Central memory CD8-positive, alpha-beta T cell (primary cell): ENCODE measurements around the gene CRPPA.

Experiments used
- ATAC-seq: fragments of 150-1000 bp; cut with Tn5 transposase; replicated peaks from 2 replicates; pipeline ENCODE4 v1.10.0; 2022; ENCODE audit warnings: mild to moderate bottlenecking, moderate FRiP score, moderate number of reproducible peaks; ENCODE audit not compliant: poor library complexity, severe bottlenecking; ENCODE audit errors: extremely low read depth
- DNase-seq, 2 donors: peaks; one replicate each; pipeline ENCODE4 v3.0.0; 2021; ENCODE audit warnings: low spot score in 2 of 2
- H3K27ac Mint-ChIP-seq: one replicate; pipeline ENCODE4 v1.8.0; 2022; ENCODE audit warnings: low read depth, mild to moderate bottlenecking, moderate library complexity, mixed read lengths
- H3K27me3 Mint-ChIP-seq: one replicate; pipeline ENCODE4 v1.8.0; 2022; ENCODE audit warnings: mixed read lengths
- H3K36me3 Mint-ChIP-seq: one replicate; pipeline ENCODE4 v1.8.0; 2022; ENCODE audit warnings: mild to moderate bottlenecking, moderate library complexity, mixed read lengths; ENCODE audit not compliant: insufficient read depth
- H3K4me1 Mint-ChIP-seq: one replicate; pipeline ENCODE4 v1.8.0; 2022; ENCODE audit warnings: mixed read lengths
- H3K4me3 Mint-ChIP-seq: one replicate; pipeline ENCODE4 v1.8.0; 2022; ENCODE audit warnings: mild to moderate bottlenecking, moderate library complexity, mixed read lengths
- H3K9me3 Mint-ChIP-seq: one replicate; pipeline ENCODE4 v1.8.0; 2022; ENCODE audit warnings: mixed read lengths

Gene CRPPA

GRCh38 chr7:16419859-16420258, 1.5 kb downstream of the CRPPA start:
- Mint-ChIP-seq H3K27me3 (no peaks in the 10 kb centered on the region), H3K4me1 (peaks cover 31% of the 10 kb centered on the region), H3K36me3 (peaks cover 9% of the 10 kb centered on the region), H3K9me3 (no peaks in the 10 kb centered on the region), H3K4me3 (peak overlapping the region; percentile 85), H3K27ac (peak overlapping the region; percentile 94)
- no peak for ATAC-seq
- DNase-seq = no peak

- H3K9me3 Mint-ChIP-seq = no peaks in the 10 kb centered on the region
- no peak overlapping the region for H3K27ac Mint-ChIP-seq
- no peaks in the 10 kb centered on the region for H3K27me3 Mint-ChIP-seq
- ATAC-seq = no peak
- peaks cover 31% of the 10 kb centered on the region for H3K4me1 Mint-ChIP-seq
- peak overlapping the region; percentile 85 for H3K4me3 Mint-ChIP-seq
- DNase-seq = no peak
- H3K36me3 Mint-ChIP-seq = peaks cover 9% of the 10 kb centered on the region
Observed at GRCh38 chr7:16419126-16419525, 2.2 kb downstream of the CRPPA start.

DNA sequence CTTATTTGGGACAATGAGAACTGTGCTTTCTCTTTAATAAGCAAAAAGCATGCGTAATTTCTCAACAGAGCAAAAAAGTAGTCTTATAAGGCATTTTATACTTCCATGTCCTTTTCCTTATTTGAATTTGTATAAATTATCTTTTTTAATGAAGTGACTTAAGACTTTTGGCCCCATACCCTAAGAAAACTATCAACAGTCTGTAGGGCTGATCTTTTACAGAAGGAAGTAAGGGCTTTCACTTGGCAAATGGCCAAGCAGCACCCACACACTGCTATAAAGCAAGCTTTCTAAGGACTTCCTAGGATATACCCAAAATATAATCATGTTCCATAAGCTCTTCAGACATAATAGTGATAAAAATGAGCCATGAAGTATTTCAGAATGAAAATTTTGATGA, 3.4 kb downstream of the CRPPA start:
- H3K4me1 Mint-ChIP-seq = peaks cover 31% of the 10 kb centered on the region
- H3K27ac Mint-ChIP-seq = no peak overlapping the region
- no peaks in the 10 kb centered on the region for H3K27me3 Mint-ChIP-seq
- ATAC-seq (no peak), DNase-seq (no peak)
- no peaks in the 10 kb centered on the region for H3K9me3 Mint-ChIP-seq
- H3K36me3 Mint-ChIP-seq = peaks cover 9% of the 10 kb centered on the region
- no peak overlapping the region for H3K4me3 Mint-ChIP-seq

DNA sequence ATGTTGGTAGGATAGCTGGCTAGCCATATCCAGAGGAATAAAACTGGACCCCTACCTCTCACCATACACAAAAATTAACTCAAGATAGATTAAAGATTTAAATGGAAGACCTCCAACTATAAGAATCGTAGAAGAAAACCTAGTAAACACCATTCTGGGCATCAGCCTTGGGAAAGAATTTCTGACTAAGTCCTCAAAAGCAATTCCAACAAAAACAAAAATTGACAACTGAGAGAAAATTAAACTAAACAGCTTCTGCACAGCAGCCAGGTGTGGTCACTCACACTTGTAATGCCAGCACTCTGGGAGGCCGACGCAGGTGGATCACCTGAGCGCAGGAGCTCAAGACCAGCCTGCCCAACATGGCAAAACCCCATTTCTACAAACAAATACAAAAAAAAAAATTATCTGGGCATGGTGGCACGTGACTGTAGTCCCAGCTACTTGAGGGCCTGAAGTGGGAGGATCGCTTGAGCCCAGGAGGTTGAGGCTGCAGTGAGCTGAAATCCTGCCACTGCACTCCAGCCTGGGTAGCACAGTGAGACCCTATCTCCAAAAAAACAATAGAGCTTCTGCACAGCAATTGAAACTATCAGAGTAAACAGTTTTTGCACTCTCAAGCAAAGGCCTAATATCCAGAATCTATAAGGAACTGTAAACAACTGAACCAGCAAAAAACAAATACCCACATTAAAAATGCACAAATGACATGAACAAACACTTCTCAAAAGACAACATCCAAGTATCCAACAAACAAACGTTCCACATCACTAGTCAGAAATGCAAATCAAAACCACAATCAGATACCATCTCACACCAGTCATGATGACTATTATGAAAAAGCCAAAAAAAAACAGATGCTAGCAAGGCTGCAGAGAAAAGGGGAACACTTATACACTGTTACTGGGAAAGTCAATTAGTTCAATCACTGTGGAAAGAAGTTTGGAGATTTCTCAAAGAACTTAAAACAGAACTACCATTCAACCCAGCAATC, 4.8 kb downstream of the CRPPA start:
- Mint-ChIP-seq H3K9me3 (no peaks in the 10 kb centered on the region), H3K4me1 (peaks cover 26% of the 10 kb centered on the region), H3K36me3 (peaks cover 8% of the 10 kb centered on the region), H3K27ac (no peak overlapping the region), H3K27me3 (no peaks in the 10 kb centered on the region), H3K4me3 (no peak overlapping the region)
- no peak for ATAC-seq
- no peak for DNase-seq

- H3K27me3 Mint-ChIP-seq = no peaks in the 10 kb centered on the region
Observed at GRCh38 chr7:16412274-16413254, 8.8 kb downstream of the CRPPA start.

GRCh38 chr7:16411391-16411790, 9.9 kb downstream of the CRPPA start:
- Mint-ChIP-seq H3K4me3 (no peak overlapping the region), H3K27ac (no peak overlapping the region), H3K9me3 (no peaks in the 10 kb centered on the region), H3K4me1 (no peaks in the 10 kb centered on the region), H3K36me3 (no peaks in the 10 kb centered on the region), H3K27me3 (no peaks in the 10 kb centered on the region)
- DNase-seq (no peak), ATAC-seq (no peak)

More at GRCh38 chr7:16412274-16413254, 8.8 kb downstream of the CRPPA start:
- ATAC-seq (no peak), DNase-seq (no peak)
- H3K4me1 Mint-ChIP-seq = peaks cover 10% of the 10 kb centered on the region
- H3K36me3 Mint-ChIP-seq = no peaks in the 10 kb centered on the region
- no peak overlapping the region for H3K4me3 Mint-ChIP-seq
- H3K27ac Mint-ChIP-seq = no peak overlapping the region
- H3K9me3 Mint-ChIP-seq = no peaks in the 10 kb centered on the region

DNA sequence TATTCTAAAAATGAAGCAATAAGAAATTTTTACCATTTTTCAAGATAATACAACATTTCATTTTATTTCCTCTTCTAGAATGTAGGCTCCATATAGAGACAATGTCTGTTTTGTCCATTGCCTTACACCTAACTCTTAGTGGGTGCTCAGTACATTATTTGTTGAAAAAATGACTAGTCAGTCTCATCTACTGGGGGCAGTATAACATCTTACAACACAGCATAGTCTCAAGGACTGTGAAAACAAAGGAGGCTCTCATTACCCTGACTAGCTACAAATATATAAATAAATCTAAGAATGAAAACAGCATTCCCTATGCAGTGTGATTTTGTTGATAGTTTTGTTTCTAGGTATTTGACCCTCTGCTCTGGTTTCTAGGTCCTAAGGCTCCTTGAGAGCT, 11.6 kb downstream of the CRPPA start:
- DNase-seq (no peak), ATAC-seq (peak; percentile 52)
- H3K4me3 Mint-ChIP-seq = no peak overlapping the region
- no peaks in the 10 kb centered on the region for H3K36me3 Mint-ChIP-seq
- no peaks in the 10 kb centered on the region for H3K9me3 Mint-ChIP-seq
- no peaks in the 10 kb centered on the region for H3K4me1 Mint-ChIP-seq
- no peaks in the 10 kb centered on the region for H3K27me3 Mint-ChIP-seq
- no peak overlapping the region for H3K27ac Mint-ChIP-seq

DNA sequence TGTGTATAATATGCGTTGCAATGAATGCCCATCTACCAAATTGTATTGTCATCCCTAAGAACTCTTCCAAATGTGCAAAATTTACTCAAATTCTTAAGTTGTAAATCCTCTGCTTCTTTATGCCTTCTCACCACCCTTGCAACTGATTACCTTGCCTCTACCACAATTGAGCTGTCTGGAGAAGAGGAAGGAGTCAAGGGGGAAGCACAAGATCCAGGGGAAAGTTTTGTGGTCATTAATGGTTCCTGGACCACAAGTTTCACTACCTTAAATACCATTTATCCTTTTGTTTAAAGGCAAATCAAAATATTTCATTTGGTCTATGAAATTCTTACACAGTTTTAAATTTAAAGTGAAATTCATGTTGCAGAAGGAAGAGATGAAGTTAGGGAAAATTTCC, 16.7 kb downstream of the CRPPA start:
- DNase-seq (no peak), ATAC-seq (no peak)
- Mint-ChIP-seq H3K4me3 (no peak overlapping the region), H3K27ac (no peak overlapping the region), H3K4me1 (no peaks in the 10 kb centered on the region), H3K36me3 (peaks cover 6% of the 10 kb centered on the region), H3K9me3 (peaks cover 13% of the 10 kb centered on the region), H3K27me3 (no peaks in the 10 kb centered on the region)

DNA sequence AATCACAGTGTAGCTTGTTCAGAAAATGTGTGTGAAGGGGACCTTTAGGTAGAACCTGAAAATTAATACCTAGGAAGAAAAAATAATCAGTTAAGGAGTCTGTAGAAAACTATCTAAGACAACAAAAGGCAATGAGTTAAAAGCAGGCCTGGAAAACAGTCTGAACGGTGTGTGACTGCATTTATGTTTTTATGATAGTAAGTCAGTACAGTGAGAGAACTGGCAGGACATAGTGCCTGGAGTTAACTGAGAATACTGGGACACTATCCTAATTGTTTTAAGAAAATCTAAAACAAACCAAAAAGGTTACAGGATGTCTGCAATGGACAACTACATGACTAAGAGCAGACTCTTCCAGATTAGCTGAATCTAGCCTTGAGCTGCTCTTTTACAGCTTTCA, 17.9 kb downstream of the CRPPA start:
- no peaks in the 10 kb centered on the region for H3K27me3 Mint-ChIP-seq
- H3K9me3 Mint-ChIP-seq = peaks cover 13% of the 10 kb centered on the region
- no peak overlapping the region for H3K4me3 Mint-ChIP-seq
- ATAC-seq (no peak), DNase-seq (no peak)
- no peaks in the 10 kb centered on the region for H3K4me1 Mint-ChIP-seq
- H3K36me3 Mint-ChIP-seq = peaks cover 6% of the 10 kb centered on the region
- no peak overlapping the region for H3K27ac Mint-ChIP-seq

DNA sequence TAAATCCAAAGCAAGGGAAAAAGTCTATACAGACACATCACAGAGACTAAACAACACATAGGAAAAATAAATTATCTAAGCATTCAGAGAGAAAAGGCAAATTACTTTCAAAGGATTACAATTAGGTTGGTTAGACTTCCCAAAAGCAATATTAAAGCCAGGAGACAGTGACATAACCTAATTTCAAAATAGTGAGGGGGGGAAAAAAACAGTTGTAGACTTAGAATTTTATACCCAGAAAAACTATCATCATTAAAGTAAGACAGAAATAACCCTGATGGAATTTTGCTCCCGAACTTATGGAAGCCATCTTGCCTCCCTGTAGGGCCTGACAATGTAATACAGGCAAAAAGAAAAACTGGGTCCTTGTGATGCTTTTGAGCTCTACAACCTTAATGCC, 18.4 kb downstream of the CRPPA start:
- Mint-ChIP-seq H3K27me3 (no peaks in the 10 kb centered on the region), H3K4me3 (no peak overlapping the region), H3K4me1 (no peaks in the 10 kb centered on the region), H3K9me3 (peaks cover 13% of the 10 kb centered on the region), H3K36me3 (peaks cover 8% of the 10 kb centered on the region), H3K27ac (no peak overlapping the region)
- ATAC-seq = no peak
- no peak for DNase-seq

DNA sequence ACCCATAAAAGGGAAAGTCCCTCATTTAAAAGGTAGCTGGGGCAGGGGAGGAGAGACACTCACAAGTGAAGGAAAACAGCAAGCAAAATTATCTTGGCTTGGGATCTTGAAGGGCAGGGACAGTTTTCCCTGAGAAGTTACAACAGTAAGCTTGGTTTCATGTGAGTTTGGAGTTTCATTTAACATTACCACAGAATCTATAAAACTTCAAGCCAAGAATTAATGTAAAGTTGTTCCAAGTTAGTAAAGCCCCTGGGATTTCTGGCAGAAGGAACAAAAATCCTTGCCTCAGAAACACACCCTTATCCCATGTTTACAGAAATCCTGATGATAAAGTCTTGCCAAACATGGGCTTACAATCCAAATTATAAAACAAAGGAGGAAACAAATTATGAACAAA, 19.2 kb downstream of the CRPPA start:
- no peak overlapping the region for H3K27ac Mint-ChIP-seq
- no peak for DNase-seq
- ATAC-seq = no peak
- H3K4me1 Mint-ChIP-seq = no peaks in the 10 kb centered on the region
- peaks cover 13% of the 10 kb centered on the region for H3K9me3 Mint-ChIP-seq
- no peaks in the 10 kb centered on the region for H3K27me3 Mint-ChIP-seq
- H3K36me3 Mint-ChIP-seq = peaks cover 12% of the 10 kb centered on the region
- no peak overlapping the region for H3K4me3 Mint-ChIP-seq

- Mint-ChIP-seq H3K36me3 (peaks cover 18% of the 10 kb centered on the region), H3K27me3 (no peaks in the 10 kb centered on the region), H3K9me3 (peaks cover 21% of the 10 kb centered on the region), H3K4me1 (no peaks in the 10 kb centered on the region), H3K27ac (no peak overlapping the region), H3K4me3 (no peak overlapping the region)
- DNase-seq (no peak), ATAC-seq (no peak)
Observed at GRCh38 chr7:16400893-16401275, 20.5 kb downstream of the CRPPA start.
